ENCODE data around the gene PCLAF.
"Not testable (repeated sequence)": the region's sequence is repeated elsewhere in the genome, so short reads cannot be mapped to it uniquely, and the experiment has no call there.

The PCLAF gene

GRCh38 chr15:64351265-64351664 lies 30.0 kb downstream of the PCLAF start:
- no peaks in the 10 kb centered on the region for H3K9me3 ChIP-seq (ENCODE audit: low read length)
- H3K9me2 ChIP-seq (ENCODE audit: low read depth, low read length), result no peaks in the 10 kb centered on the region
- H3F3A ChIP-seq (ENCODE audit: insufficient read depth, low read length), result no peaks in the 10 kb centered on the region
- H3K9ac ChIP-seq (ENCODE audit: low read length), result no peak overlapping the region
- H3K4me3 ChIP-seq (ENCODE audit: low read depth, low read length, poor library complexity, severe bottlenecking), result no peak overlapping the region
- peaks cover 12% of the 10 kb centered on the region for H3K4me1 ChIP-seq (ENCODE audit: insufficient read depth, low read length, severe bottlenecking)
- H3K27ac ChIP-seq (ENCODE audit: low read depth, low read length, poor library complexity, severe bottlenecking), result no peak overlapping the region
- no peak overlapping the region for H2AFZ ChIP-seq (ENCODE audit: low read length)
- H3K27me3 ChIP-seq (ENCODE audit: insufficient read depth, low read length), result no peaks in the 10 kb centered on the region
- no peak overlapping the region for H3K4me2 ChIP-seq (ENCODE audit: low read length)
- peaks cover 10% of the 10 kb centered on the region; the same call in 1 of the 2 replicates for H3K36me3 ChIP-seq (ENCODE audit: insufficient read depth, low read length)
- H4K20me1 ChIP-seq (ENCODE audit: insufficient read depth, low read length), result no peaks in the 10 kb centered on the region
- peaks cover 42% of the 10 kb centered on the region for H3K79me2 ChIP-seq (ENCODE audit: insufficient read depth, low read length)
- TF ChIP-seq CTCF (IDR thresholded peaks at IDR 0.05; ENCODE audit: low read length) (no peak), EZH2 (IDR thresholded peaks at IDR 0.05; ENCODE audit: borderline replicate concordance, low read length) (no peak)

- Histone ChIP-seq H3K27me3 (ENCODE audit: insufficient read depth, low read length) (no peaks in the 10 kb centered on the region), H3K27ac (ENCODE audit: low read depth, low read length, poor library complexity, severe bottlenecking) (no peak overlapping the region), H3K79me2 (ENCODE audit: insufficient read depth, low read length) (peaks cover 37% of the 10 kb centered on the region), H3K36me3 (ENCODE audit: insufficient read depth, low read length) (peaks cover 10% of the 10 kb centered on the region; the same call in 1 of the 2 replicates), H3K9me2 (ENCODE audit: low read depth, low read length) (no peaks in the 10 kb centered on the region), H3K4me1 (ENCODE audit: insufficient read depth, low read length, severe bottlenecking) (peaks cover 2% of the 10 kb centered on the region), H4K20me1 (ENCODE audit: insufficient read depth, low read length) (no peaks in the 10 kb centered on the region), H3F3A (ENCODE audit: insufficient read depth, low read length) (no peaks in the 10 kb centered on the region), H3K4me2 (ENCODE audit: low read length) (no peak overlapping the region), H2AFZ (ENCODE audit: low read length) (no peak overlapping the region), H3K4me3 (ENCODE audit: low read depth, low read length, poor library complexity, severe bottlenecking) (no peak overlapping the region), H3K9ac (ENCODE audit: low read length) (no peak overlapping the region), H3K9me3 (ENCODE audit: low read length) (no peaks in the 10 kb centered on the region)
- TF ChIP-seq CTCF (IDR thresholded peaks at IDR 0.05; ENCODE audit: low read length) (no peak), EZH2 (IDR thresholded peaks at IDR 0.05; ENCODE audit: borderline replicate concordance, low read length) (no peak)
Measured at GRCh38 chr15:64349375-64349774, 31.9 kb downstream of the PCLAF start.

- no peaks in the 10 kb centered on the region for H3K4me1 ChIP-seq (ENCODE audit: insufficient read depth, low read length, severe bottlenecking)
- H2AFZ ChIP-seq (ENCODE audit: low read length), result no peak overlapping the region
- no peak overlapping the region for H3K27ac ChIP-seq (ENCODE audit: low read depth, low read length, poor library complexity, severe bottlenecking)
- TF ChIP-seq EZH2 (IDR thresholded peaks at IDR 0.05; ENCODE audit: borderline replicate concordance, low read length) (no peak), CTCF (IDR thresholded peaks at IDR 0.05; ENCODE audit: low read length) (no peak)
- peaks cover 34% of the 10 kb centered on the region for H3K79me2 ChIP-seq (ENCODE audit: insufficient read depth, low read length)
- H4K20me1 ChIP-seq (ENCODE audit: insufficient read depth, low read length), result no peaks in the 10 kb centered on the region
- H3F3A ChIP-seq (ENCODE audit: insufficient read depth, low read length), result no peaks in the 10 kb centered on the region
- no peak overlapping the region for H3K9ac ChIP-seq (ENCODE audit: low read length)
- no peak overlapping the region for H3K4me2 ChIP-seq (ENCODE audit: low read length)
- H3K4me3 ChIP-seq (ENCODE audit: low read depth, low read length, poor library complexity, severe bottlenecking), result no peak overlapping the region
- no peaks in the 10 kb centered on the region for H3K9me3 ChIP-seq (ENCODE audit: low read length)
- no peaks in the 10 kb centered on the region for H3K27me3 ChIP-seq (ENCODE audit: insufficient read depth, low read length)
- no peaks in the 10 kb centered on the region for H3K9me2 ChIP-seq (ENCODE audit: low read depth, low read length)
- H3K36me3 ChIP-seq (ENCODE audit: insufficient read depth, low read length), result peaks cover 10% of the 10 kb centered on the region; the same call in 1 of the 2 replicates
Measured at GRCh38 chr15:64348455-64348854, 32.8 kb downstream of the PCLAF start.

GRCh38 chr15:64346242-64346641 lies 35.0 kb downstream of the PCLAF start:
- H3K79me2 ChIP-seq (ENCODE audit: insufficient read depth, low read length), result peaks cover 23% of the 10 kb centered on the region
- not testable (repeated sequence) for H3K36me3 ChIP-seq (ENCODE audit: insufficient read depth, low read length); H3K9ac ChIP-seq (ENCODE audit: low read length); H3K4me1 ChIP-seq (ENCODE audit: insufficient read depth, low read length, severe bottlenecking); H4K20me1 ChIP-seq (ENCODE audit: insufficient read depth, low read length); H3K27ac ChIP-seq (ENCODE audit: low read depth, low read length, poor library complexity, severe bottlenecking); H2AFZ ChIP-seq (ENCODE audit: low read length); H3K9me2 ChIP-seq (ENCODE audit: low read depth, low read length); H3F3A ChIP-seq (ENCODE audit: insufficient read depth, low read length); H3K4me3 ChIP-seq (ENCODE audit: low read depth, low read length, poor library complexity, severe bottlenecking); H3K4me2 ChIP-seq (ENCODE audit: low read length); H3K9me3 ChIP-seq (ENCODE audit: low read length); H3K27me3 ChIP-seq (ENCODE audit: insufficient read depth, low read length)

All from OCI-LY1 (cell line).